Gastrocnemius medialis (tissue), 4 donors: ENCODE data around the gene PLPPR2. TPM values are rescaled to one million over a fixed set of nuclear protein-coding genes. Genes with fewer than 3 reads are reported as not detected.

ENCODE experiments used
- ATAC-seq, 2 donors: fragments of 150-250 bp; one replicate each; pipeline ENCODE4 v1.9.1; 2016
- DNase-seq, 2 donors: peaks; one replicate each; pipeline ENCODE4 v3.0.0-alpha.2; 2019
- H3K27ac ChIP-seq, 4 donors: fragments of 200-600 bp; sonication (generic); 1 replicate in 1 of 4; 2 replicates in 3 of 4; pipeline ENCODE4 v1.5.1; 2016 to 2018; ENCODE audit warnings: mild to moderate bottlenecking in 2 of 4, moderate library complexity in 1 of 4
- H3K27me3 ChIP-seq, 3 donors: fragments of 200-600 bp; sonication (generic) in 2 of 3; 1 replicate in 1 of 3; 2 replicates in 2 of 3; pipeline versions ENCODE4 v1.5.1 to v1.6.0; 2016 to 2019; ENCODE audit warnings: mild to moderate bottlenecking in 1 of 3, moderate library complexity in 1 of 3
- H3K36me3 ChIP-seq, 2 donors: fragments of 200-600 bp; sonication (generic) in 1 of 2; one replicate each; pipeline ENCODE4 v1.5.1; 2017 to 2018
- H3K4me1 ChIP-seq, 2 donors: fragments of 200-600 bp; sonication (generic) in 1 of 2; one replicate each; pipeline ENCODE4 v1.5.1; 2016 to 2017; ENCODE audit warnings: mild to moderate bottlenecking in 2 of 2
- H3K4me3 ChIP-seq, 4 donors: fragments of 200-600 bp; sonication (generic) in 3 of 4; 1 replicate in 1 of 4; 2 replicates in 3 of 4; pipeline ENCODE4 v1.5.1; 2016 to 2019; ENCODE audit warnings: mild to moderate bottlenecking in 2 of 4
- H3K9me3 ChIP-seq, 3 donors: fragments of 200-600 bp; sonication (generic) in 2 of 3; 1 replicate in 1 of 3; 2 replicates in 2 of 3; pipeline ENCODE4 v1.5.1; 2016 to 2019
- POLR2A ChIP-seq, 2 donors: fragments of 450-650 bp; IDR thresholded peaks; one replicate each; pipeline ENCODE4 v1.6.1; 2017; ENCODE audit warnings: antibody characterized with exemption in 2 of 2, mild to moderate bottlenecking in 2 of 2, moderate library complexity in 2 of 2
- in situ Hi-C, 4 donors: fragments of 200-750 bp; cut with MboI; loops; one replicate each; pipeline versions ENCODE4 v1.15.0 to v1.8.0; 2017; ENCODE audit warnings: low sequenced_read_pairs in 4 of 4
- intact Hi-C: fragments of 100-400 bp; cut with DNase I; formaldehyde crosslinking; loops from one replicate; pipeline ENCODE4 v1.15.1; 2023; ENCODE audit warnings: low total_unique reads
- total RNA-seq, 4 donors: library from RNA; depleted of rRNA; stranded (reverse); fragments of >200 nt; gene quantifications; one replicate each; pipeline versions ENCODE4 v1.1.0 to v1.2.3, GENCODE V29; 2016
- TF ChIP-seq, protein P1 (sequence below), 5 experiments: fragments of 450-650 bp in 3 of 5; fragments of 200-600 bp in 2 of 5; sonication (generic) in 2 of 5; IDR thresholded peaks in 4 of 5; conservative IDR thresholded peaks in 1 of 5; 1 replicate in 4 of 5; 2 replicates in 1 of 5; pipeline ENCODE4 v1.5.1; 2016 to 2019; ENCODE audit warnings: antibody characterized with exemption in 5 of 5, mild to moderate bottlenecking in 3 of 5, moderate library complexity in 3 of 5

The PLPPR2 gene
- total RNA-seq, 4 donors from 2014 or later = 18.6 to 46.2 (median 36.9) TPM

DNA sequence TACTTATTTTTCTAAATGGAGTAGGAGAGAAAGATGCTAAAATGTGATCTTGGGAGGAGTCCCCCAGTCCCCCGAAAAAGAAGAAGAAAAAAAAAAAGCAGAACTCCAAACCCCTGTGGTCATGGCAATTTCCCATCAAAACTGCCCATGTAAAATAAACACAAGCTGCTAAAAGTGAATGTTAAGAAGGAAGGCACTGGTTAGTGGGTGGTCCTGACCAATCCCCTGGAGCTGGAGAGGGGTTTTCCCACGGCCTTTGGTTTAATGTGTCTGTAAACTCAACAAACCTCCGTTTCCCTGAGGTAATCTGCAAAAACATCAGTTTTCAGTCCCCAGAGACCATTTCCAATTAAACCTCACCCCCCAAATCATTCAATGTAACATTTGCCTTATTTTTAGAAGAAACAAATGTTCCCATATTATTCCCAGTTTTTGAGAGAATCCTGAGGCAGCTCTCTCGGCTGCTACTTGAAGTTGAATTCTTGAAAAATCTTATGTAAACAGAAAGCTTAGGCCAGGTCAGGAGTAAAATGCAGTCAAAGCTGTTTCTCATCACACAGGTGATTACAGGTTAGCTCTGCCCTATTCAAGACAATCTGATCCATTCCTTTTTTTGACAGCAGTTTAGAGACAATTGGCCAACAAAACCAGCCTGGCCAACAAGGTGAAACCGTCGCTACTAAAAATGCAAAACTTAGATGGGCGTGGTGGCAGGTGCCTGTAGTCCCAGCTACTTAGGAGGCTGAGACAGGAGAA lies 32.8 kb upstream of the PLPPR2 start:
- DNase-seq (no peak), ATAC-seq (no peak)
- Histone ChIP-seq H3K4me3 (no peak overlapping the region), H3K27me3 (peaks cover 0 to 6% (median 4%) of the 10 kb centered on the region in 3 donors), H3K36me3 (peaks cover 0 to 11% of the 10 kb centered on the region in 2 donors), H3K4me1 (peaks cover 10 to 11% of the 10 kb centered on the region in 2 donors), H3K27ac (peak overlapping the region in 2 of 4 donors; percentile 71 to 76), H3K9me3 (no peaks in the 10 kb centered on the region)
- intact Hi-C loops (no loop called here), in situ Hi-C loops (no loop called here)
- TF ChIP-seq, protein P1, sequence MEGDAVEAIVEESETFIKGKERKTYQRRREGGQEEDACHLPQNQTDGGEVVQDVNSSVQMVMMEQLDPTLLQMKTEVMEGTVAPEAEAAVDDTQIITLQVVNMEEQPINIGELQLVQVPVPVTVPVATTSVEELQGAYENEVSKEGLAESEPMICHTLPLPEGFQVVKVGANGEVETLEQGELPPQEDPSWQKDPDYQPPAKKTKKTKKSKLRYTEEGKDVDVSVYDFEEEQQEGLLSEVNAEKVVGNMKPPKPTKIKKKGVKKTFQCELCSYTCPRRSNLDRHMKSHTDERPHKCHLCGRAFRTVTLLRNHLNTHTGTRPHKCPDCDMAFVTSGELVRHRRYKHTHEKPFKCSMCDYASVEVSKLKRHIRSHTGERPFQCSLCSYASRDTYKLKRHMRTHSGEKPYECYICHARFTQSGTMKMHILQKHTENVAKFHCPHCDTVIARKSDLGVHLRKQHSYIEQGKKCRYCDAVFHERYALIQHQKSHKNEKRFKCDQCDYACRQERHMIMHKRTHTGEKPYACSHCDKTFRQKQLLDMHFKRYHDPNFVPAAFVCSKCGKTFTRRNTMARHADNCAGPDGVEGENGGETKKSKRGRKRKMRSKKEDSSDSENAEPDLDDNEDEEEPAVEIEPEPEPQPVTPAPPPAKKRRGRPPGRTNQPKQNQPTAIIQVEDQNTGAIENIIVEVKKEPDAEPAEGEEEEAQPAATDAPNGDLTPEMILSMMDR (IDR thresholded peaks at IDR 0.05 in 4 of 5, conservative IDR thresholded peaks at IDR 0.05 in 1 of 5) = no peak
- TF ChIP-seq POLR2A (IDR thresholded peaks at IDR 0.05) = no peak

DNA sequence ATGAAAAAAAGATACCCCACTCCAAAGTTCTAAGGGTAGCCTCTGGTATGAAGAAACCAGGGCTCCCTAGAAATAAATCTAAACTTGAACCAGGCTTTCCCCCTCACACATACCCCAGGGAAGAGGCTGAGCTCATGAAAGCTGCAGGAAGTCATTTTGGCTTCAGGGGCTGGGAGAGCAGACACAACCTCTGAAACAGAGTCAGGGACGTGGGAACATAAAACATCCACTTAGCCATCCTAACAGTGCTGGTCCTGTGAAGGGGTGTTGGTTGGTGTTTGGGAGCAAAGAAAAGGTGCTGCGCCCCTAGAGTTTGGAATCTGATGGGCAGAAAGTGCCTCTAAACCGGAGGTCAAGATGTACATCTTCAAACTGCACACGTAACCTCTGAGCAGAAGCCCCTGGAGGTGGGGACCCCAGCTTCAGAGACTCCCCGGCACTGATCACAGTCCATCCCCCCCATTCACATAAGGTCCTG lies 31.6 kb upstream of the PLPPR2 start:
- peak overlapping the region; percentile 71 to 80 (median 74) for H3K27ac ChIP-seq
- intact Hi-C loops = no loop called here
- H3K36me3 ChIP-seq = peaks cover 0 to 20% of the 10 kb centered on the region in 2 donors
- ATAC-seq = no peak
- no peak for TF ChIP-seq POLR2A (IDR thresholded peaks at IDR 0.05)
- TF ChIP-seq, protein P1 (IDR thresholded peaks at IDR 0.05 in 4 of 5, conservative IDR thresholded peaks at IDR 0.05 in 1 of 5) = no peak
- no peak for DNase-seq
- H3K4me3 ChIP-seq = no peak overlapping the region
- in situ Hi-C loops = no loop called here
- peaks cover 0 to 5% (median 0%) of the 10 kb centered on the region in 3 donors for H3K27me3 ChIP-seq
- peaks cover 10 to 11% of the 10 kb centered on the region in 2 donors for H3K4me1 ChIP-seq
- H3K9me3 ChIP-seq = no peaks in the 10 kb centered on the region

DNA sequence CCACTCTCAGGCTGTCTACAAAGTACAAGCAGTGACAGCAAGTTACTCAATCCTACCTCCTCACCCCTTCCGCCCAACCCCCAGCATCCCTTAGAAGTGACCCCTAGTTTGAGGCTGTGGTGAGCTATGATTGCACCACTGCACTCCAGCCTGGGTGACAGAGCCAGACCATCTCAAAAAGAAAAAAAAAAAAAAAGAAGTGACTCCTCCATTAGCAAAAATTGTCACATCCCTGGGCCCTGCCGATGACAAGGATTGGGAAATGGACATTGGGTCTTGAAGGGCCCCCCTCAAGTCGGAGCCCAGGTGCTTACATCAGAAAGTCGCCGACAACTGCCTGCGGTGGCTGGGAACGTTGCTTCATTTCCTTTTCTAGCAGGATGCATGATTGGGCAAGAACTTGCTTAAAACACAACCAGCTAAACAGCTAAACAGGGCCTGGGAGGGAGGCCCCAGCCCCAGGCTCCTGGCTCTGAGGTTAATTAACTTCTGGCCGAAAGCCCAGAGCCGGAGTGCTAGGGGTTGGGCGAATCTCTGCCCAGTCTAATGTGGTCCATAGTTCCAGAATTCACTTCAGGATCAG lies 31.1 kb upstream of the PLPPR2 start:
- intact Hi-C loops = no loop called here
- in situ Hi-C loops = no loop called here
- H3K36me3 ChIP-seq = peaks cover 0 to 20% of the 10 kb centered on the region in 2 donors
- TF ChIP-seq, protein P1 (IDR thresholded peaks at IDR 0.05 in 4 of 5, conservative IDR thresholded peaks at IDR 0.05 in 1 of 5) = no peak
- no peak for TF ChIP-seq POLR2A (IDR thresholded peaks at IDR 0.05)
- H3K9me3 ChIP-seq = no peaks in the 10 kb centered on the region
- H3K4me1 ChIP-seq = peaks cover 10 to 11% of the 10 kb centered on the region in 2 donors
- DNase-seq (peak; percentile 53 to 78), ATAC-seq (peak; percentile 88 to 89)
- peak overlapping the region; percentile 71 to 80 (median 74) for H3K27ac ChIP-seq
- H3K4me3 ChIP-seq = no peak overlapping the region
- no peaks in the 10 kb centered on the region for H3K27me3 ChIP-seq

DNA sequence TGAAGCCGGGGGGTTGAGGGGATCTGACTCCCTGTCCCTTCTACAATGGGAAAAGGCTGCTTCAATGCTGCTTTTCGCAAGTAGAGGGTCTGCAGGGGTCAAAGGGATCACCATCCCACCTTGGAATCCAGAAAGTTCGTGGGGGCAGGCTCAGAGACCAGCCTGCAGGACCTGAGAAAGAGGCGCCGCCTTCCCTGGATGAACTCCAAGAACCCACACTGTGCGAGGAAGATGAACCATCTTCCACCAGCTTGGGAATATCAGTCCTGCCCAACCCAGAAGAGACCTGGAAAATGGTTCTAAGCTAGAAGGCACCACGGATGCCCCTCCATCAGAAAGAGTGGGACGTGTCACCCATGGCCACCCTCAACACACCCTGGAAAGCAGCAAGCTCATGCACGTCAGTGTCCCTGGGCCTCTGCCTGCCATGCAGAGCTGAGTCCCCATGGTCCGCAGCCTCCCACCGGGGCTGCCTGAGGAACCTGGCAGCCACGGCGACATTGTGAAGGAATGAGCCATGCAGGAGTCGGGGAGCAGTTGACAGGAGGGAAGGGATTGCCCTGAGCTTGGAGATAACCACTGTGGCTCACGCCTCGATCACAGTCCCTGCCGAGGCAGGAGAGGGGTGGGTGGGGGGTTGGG lies 30.4 kb upstream of the PLPPR2 start:
- in situ Hi-C loops = no loop called here
- peaks cover 10 to 11% of the 10 kb centered on the region in 2 donors for H3K4me1 ChIP-seq
- TF ChIP-seq, protein P1 (IDR thresholded peaks at IDR 0.05 in 4 of 5, conservative IDR thresholded peaks at IDR 0.05 in 1 of 5) = no peak
- TF ChIP-seq POLR2A (IDR thresholded peaks at IDR 0.05) = no peak
- H3K4me3 ChIP-seq = no peak overlapping the region
- no peaks in the 10 kb centered on the region for H3K27me3 ChIP-seq
- peaks cover 0 to 23% of the 10 kb centered on the region in 2 donors for H3K36me3 ChIP-seq
- DNase-seq = no peak
- no peaks in the 10 kb centered on the region for H3K9me3 ChIP-seq
- intact Hi-C loops = no loop called here
- H3K27ac ChIP-seq = peak overlapping the region; percentile 71 to 80 (median 74)
- no peak for ATAC-seq
